WTC11 (cell line): Measurements from ENCODE around the gene MUC6.

Experiments
- JUN ChIP-seq: sonication (generic); formaldehyde crosslinking; IDR thresholded peaks from 2 replicates; pipeline ENCODE4 v1.8.0; 2023; ENCODE audit warnings: mild to moderate bottlenecking, missing genetic modification reagents
- MXD4 ChIP-seq: fragments of 250-450 bp; sonication (Bioruptor Pico); IDR thresholded peaks from 2 replicates; pipeline ENCODE4 v1.8.0; 2021; ENCODE audit warnings: mild to moderate bottlenecking, moderate library complexity, borderline replicate concordance
- NR1H2 ChIP-seq: sonication (generic); formaldehyde crosslinking; IDR thresholded peaks from 2 replicates; pipeline ENCODE4 v1.9.0; 2021; ENCODE audit warnings: mild to moderate bottlenecking, moderate library complexity, missing genetic modification reagents
- TCF7 ChIP-seq: sonication (generic); formaldehyde crosslinking; IDR thresholded peaks from 2 replicates; pipeline ENCODE4 v1.8.0; 2022; ENCODE audit warnings: mild to moderate bottlenecking, low read depth, missing genetic modification reagents, moderate library complexity
- ZNF263 ChIP-seq: sonication (generic); formaldehyde crosslinking; IDR thresholded peaks from 2 replicates; pipeline ENCODE4 v1.8.1; 2022; ENCODE audit warnings: low read depth, mild to moderate bottlenecking, moderate library complexity, missing genetic modification reagents
- ZNF416 ChIP-seq: fragments of 250-450 bp; sonication (Bioruptor Pico); IDR thresholded peaks from 2 replicates; pipeline ENCODE4 v1.9.0; 2021; ENCODE audit warnings: mild to moderate bottlenecking, inconsistent platforms
- ZNF423 ChIP-seq: fragments of 250-450 bp; sonication (Bioruptor Pico); IDR thresholded peaks from 2 replicates; pipeline ENCODE4 v2.1.2; 2022; ENCODE audit warnings: mild to moderate bottlenecking, moderate library complexity
- TF ChIP-seq, protein P1 (sequence below): fragments of 200-600 bp; IDR thresholded peaks from 2 replicates; pipeline ENCODE4 v1.8.0; 2022; ENCODE audit warnings: antibody characterized with exemption
- TF ChIP-seq, protein P2 (sequence below): fragments of 250-450 bp; sonication (Bioruptor Pico); IDR thresholded peaks from 2 replicates; pipeline ENCODE4 v2.1.2; 2022; ENCODE audit warnings: mild to moderate bottlenecking, moderate library complexity
- TF ChIP-seq, protein P3 (sequence below): sonication (generic); formaldehyde crosslinking; IDR thresholded peaks from 2 replicates; pipeline ENCODE4 v1.8.0; 2022; ENCODE audit warnings: mild to moderate bottlenecking, missing genetic modification reagents
- TF ChIP-seq, protein P4 (sequence below): sonication (generic); formaldehyde crosslinking; conservative IDR thresholded peaks from 2 replicates; pipeline ENCODE4 v1.8.1; 2022; ENCODE audit warnings: mild to moderate bottlenecking, missing genetic modification reagents
- TF ChIP-seq, protein P5 (sequence below): sonication (generic); formaldehyde crosslinking; IDR thresholded peaks from 2 replicates; pipeline ENCODE4 v1.8.0; 2022; ENCODE audit warnings: missing genetic modification reagents
- TF ChIP-seq, protein P6 (sequence below): fragments of 250-450 bp; sonication (Bioruptor Pico); conservative IDR thresholded peaks from 2 replicates; pipeline ENCODE4 v1.9.0; 2021; ENCODE audit warnings: mild to moderate bottlenecking
- TF ChIP-seq, protein P7 (sequence below): sonication (generic); formaldehyde crosslinking; IDR thresholded peaks from 2 replicates; pipeline ENCODE4 v1.8.1; 2023; ENCODE audit warnings: mild to moderate bottlenecking, missing genetic modification reagents

DNA sequence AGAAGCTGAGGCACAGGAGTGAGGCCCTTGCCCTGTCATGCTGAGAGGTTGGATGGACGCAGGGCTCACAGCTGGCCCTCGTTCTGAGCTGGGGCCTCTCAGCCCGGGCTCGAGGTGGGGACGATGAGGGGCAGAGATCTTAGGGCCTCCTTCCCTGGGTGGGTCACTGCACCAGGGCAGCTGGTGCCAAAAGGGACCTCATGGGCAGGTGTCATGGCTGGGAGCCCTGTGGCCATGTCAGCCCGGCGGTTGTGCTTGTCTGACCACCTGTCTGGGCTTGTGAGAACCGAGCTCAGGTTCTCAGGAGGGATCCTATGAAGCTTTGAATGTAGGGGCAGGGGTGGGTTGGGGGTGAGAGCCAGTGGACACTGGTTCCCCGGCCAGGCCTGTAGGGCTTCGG is 1.8 kb upstream of the MUC6 start:
- TF ChIP-seq MXD4: no peak
- no peak for TF ChIP-seq ZNF263
- TF ChIP-seq, protein P1, sequence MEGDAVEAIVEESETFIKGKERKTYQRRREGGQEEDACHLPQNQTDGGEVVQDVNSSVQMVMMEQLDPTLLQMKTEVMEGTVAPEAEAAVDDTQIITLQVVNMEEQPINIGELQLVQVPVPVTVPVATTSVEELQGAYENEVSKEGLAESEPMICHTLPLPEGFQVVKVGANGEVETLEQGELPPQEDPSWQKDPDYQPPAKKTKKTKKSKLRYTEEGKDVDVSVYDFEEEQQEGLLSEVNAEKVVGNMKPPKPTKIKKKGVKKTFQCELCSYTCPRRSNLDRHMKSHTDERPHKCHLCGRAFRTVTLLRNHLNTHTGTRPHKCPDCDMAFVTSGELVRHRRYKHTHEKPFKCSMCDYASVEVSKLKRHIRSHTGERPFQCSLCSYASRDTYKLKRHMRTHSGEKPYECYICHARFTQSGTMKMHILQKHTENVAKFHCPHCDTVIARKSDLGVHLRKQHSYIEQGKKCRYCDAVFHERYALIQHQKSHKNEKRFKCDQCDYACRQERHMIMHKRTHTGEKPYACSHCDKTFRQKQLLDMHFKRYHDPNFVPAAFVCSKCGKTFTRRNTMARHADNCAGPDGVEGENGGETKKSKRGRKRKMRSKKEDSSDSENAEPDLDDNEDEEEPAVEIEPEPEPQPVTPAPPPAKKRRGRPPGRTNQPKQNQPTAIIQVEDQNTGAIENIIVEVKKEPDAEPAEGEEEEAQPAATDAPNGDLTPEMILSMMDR: no peak
- no peak for TF ChIP-seq ZNF423 (CRISPR knock-in tag)
- no peak for TF ChIP-seq ZNF416 (CRISPR knock-in tag)
- TF ChIP-seq, protein P2, sequence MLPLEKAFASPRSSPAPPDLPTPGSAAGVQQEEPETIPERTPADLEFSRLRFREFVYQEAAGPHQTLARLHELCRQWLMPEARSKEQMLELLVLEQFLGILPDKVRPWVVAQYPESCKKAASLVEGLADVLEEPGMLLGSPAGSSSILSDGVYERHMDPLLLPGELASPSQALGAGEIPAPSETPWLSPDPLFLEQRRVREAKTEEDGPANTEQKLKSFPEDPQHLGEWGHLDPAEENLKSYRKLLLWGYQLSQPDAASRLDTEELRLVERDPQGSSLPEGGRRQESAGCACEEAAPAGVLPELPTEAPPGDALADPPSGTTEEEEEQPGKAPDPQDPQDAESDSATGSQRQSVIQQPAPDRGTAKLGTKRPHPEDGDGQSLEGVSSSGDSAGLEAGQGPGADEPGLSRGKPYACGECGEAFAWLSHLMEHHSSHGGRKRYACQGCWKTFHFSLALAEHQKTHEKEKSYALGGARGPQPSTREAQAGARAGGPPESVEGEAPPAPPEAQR (CRISPR knock-in tag): no peak
- TF ChIP-seq, protein P3, sequence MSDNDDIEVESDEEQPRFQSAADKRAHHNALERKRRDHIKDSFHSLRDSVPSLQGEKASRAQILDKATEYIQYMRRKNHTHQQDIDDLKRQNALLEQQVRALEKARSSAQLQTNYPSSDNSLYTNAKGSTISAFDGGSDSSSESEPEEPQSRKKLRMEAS: no peak
- TF ChIP-seq, protein P4, sequence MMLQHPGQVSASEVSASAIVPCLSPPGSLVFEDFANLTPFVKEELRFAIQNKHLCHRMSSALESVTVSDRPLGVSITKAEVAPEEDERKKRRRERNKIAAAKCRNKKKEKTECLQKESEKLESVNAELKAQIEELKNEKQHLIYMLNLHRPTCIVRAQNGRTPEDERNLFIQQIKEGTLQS (CRISPR knock-in tag): no peak
- TF ChIP-seq JUN (CRISPR knock-in tag): no peak
- TF ChIP-seq, protein P5, sequence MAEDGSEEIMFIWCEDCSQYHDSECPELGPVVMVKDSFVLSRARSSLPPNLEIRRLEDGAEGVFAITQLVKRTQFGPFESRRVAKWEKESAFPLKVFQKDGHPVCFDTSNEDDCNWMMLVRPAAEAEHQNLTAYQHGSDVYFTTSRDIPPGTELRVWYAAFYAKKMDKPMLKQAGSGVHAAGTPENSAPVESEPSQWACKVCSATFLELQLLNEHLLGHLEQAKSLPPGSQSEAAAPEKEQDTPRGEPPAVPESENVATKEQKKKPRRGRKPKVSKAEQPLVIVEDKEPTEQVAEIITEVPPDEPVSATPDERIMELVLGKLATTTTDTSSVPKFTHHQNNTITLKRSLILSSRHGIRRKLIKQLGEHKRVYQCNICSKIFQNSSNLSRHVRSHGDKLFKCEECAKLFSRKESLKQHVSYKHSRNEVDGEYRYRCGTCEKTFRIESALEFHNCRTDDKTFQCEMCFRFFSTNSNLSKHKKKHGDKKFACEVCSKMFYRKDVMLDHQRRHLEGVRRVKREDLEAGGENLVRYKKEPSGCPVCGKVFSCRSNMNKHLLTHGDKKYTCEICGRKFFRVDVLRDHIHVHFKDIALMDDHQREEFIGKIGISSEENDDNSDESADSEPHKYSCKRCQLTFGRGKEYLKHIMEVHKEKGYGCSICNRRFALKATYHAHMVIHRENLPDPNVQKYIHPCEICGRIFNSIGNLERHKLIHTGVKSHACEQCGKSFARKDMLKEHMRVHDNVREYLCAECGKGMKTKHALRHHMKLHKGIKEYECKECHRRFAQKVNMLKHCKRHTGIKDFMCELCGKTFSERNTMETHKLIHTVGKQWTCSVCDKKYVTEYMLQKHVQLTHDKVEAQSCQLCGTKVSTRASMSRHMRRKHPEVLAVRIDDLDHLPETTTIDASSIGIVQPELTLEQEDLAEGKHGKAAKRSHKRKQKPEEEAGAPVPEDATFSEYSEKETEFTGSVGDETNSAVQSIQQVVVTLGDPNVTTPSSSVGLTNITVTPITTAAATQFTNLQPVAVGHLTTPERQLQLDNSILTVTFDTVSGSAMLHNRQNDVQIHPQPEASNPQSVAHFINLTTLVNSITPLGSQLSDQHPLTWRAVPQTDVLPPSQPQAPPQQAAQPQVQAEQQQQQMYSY (CRISPR knock-in tag): no peak
- TF ChIP-seq, protein P6, sequence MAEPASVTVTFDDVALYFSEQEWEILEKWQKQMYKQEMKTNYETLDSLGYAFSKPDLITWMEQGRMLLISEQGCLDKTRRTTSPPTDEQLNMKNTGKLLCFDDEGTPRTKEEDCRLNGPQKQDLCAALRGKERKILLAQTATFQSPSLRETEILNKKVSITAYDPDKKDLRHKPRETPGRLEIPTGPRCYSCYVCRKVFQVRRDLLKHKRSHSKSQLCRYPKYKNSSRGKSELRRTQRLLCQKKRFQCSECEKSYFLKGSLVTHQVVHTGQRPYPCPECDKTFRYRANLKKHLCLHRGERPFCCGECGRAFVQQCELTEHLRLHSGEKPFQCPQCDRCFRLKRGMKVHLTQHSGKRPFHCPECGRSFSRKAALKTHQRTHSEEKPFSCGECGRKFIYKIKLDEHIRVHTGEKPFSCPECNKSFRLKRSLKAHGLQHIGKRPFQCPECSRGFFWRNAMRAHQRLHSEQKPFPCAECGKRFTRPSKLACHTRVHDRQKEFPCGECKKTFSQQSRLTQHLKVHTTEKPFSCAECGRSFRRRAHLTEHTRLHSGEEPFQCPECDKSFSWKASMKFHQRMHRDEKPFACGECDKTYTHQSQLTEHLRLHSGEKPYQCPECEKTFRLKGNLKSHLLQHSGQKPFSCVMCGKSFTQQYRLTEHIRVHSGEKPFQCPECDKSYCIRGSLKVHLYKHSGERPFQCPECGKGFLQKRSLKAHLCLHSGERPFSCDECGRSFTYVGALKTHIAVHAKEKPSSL: no peak
- TF ChIP-seq, protein P7, sequence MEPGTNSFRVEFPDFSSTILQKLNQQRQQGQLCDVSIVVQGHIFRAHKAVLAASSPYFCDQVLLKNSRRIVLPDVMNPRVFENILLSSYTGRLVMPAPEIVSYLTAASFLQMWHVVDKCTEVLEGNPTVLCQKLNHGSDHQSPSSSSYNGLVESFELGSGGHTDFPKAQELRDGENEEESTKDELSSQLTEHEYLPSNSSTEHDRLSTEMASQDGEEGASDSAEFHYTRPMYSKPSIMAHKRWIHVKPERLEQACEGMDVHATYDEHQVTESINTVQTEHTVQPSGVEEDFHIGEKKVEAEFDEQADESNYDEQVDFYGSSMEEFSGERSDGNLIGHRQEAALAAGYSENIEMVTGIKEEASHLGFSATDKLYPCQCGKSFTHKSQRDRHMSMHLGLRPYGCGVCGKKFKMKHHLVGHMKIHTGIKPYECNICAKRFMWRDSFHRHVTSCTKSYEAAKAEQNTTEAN (CRISPR knock-in tag): no peak
- TF ChIP-seq NR1H2 (CRISPR knock-in tag): no peak
- no peak for TF ChIP-seq TCF7 (CRISPR knock-in tag)
